Breast epithelium (tissue), 3 donors: ENCODE results near the gene RNF166.

Experiments used
- POLR2A ChIP-seq: fragments of 450-650 bp; IDR thresholded peaks from one replicate; pipeline ENCODE4 v1.6.1; 2016; ENCODE audit warnings: antibody characterized with exemption, mild to moderate bottlenecking, moderate library complexity
- POLR2AphosphoS5 ChIP-seq, 3 donors: sonication (generic); formaldehyde crosslinking; IDR thresholded peaks; one replicate each; pipeline ENCODE4 v1.6.1; 2017; ENCODE audit warnings: antibody characterized with exemption in 3 of 3

DNA sequence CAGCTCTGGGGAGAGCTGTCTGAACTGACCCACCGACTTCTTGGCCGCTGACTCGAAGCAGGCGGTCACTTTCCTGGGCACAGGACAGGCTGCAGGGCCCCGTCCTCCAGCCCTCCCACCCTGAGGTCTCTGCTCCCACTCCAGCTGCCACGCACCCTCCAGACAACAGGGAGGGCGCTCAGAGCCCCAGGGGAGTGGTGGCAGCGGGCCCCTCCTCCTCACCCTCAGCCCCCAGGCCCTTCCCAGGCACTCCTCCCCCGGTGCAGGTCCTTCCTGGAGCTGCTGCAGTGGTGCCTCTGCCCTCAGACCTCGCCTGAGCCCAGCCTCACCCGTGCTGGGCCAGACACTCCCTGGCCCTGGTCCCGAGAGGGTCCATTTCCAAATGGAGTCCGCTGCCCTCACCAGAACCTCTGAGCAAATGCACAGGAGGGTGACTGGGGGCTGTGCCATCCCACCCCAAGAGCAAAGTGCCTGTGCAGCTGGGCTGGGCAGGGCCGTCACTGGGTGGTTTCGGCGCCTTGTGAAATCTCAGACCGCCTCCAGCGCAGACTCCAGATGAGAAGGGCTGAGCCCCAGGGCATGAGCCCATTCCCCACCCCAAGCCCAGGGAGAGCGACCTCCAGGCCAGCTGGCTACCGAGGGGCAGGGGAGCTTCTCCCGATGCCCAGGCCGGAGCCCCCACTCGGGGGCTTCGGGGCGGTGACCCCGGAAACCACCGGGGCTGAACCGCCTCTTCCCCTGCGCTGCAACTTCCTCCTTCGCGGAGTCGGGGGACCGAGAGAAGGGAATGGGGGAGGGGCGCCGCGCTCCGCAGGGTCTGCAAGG, 56.1 kb downstream of the RNF166 start:
- no peak for TF ChIP-seq POLR2A
- TF ChIP-seq POLR2AphosphoS5 (IDR thresholded peaks at IDR 0.05) = no peak
